Neural progenitor cell (in vitro differentiated cells): Measurements from ENCODE around the gene KRTCAP2. TPM values are rescaled to one million over a fixed set of nuclear protein-coding genes. Genes with fewer than 3 reads are reported as not detected.
A peak's percentile ranks its signal among the peaks of the same experiment; 100 is the strongest.

ENCODE experiments used
- DNase-seq: peaks from one replicate; pipeline ENCODE4 v3.0.0-alpha.2; 2016; ENCODE audit warnings: low spot score
- H2AFZ ChIP-seq: fragments of 200-600 bp; sonication (generic); replicated peaks from 2 replicates; pipeline ENCODE4 v1.6.1; 2016; ENCODE audit warnings: antibody characterized with exemption
- H3F3A ChIP-seq: fragments of 200-600 bp; sonication (generic); 2 replicates; pipeline ENCODE4 v1.6.1; 2016; ENCODE audit warnings: antibody characterized with exemption, low read depth
- H3K27ac ChIP-seq: fragments of 200-600 bp; sonication (generic); 2 replicates; pipeline ENCODE4 v1.5.1; 2016; ENCODE audit warnings: mild to moderate bottlenecking
- H3K27me3 ChIP-seq: fragments of 200-600 bp; sonication (generic); 2 replicates; pipeline ENCODE4 v1.6.1; 2016; ENCODE audit warnings: mild to moderate bottlenecking, moderate library complexity
- H3K36me3 ChIP-seq: fragments of 200-600 bp; sonication (generic); 2 replicates; pipeline ENCODE4 v1.5.1; 2016
- H3K4me1 ChIP-seq: fragments of 200-600 bp; sonication (generic); 2 replicates; pipeline ENCODE4 v1.6.1; 2016; ENCODE audit warnings: mixed run types
- H3K4me2 ChIP-seq: fragments of 200-600 bp; sonication (generic); 2 replicates; pipeline ENCODE4 v1.6.1; 2016
- H3K4me3 ChIP-seq: fragments of 200-600 bp; sonication (generic); 2 replicates; pipeline ENCODE4 v1.5.1; 2016
- H3K79me2 ChIP-seq: fragments of 200-600 bp; sonication (generic); 2 replicates; pipeline ENCODE4 v1.6.1; 2016; ENCODE audit warnings: low read depth
- H3K9ac ChIP-seq: fragments of 200-600 bp; sonication (generic); 2 replicates; pipeline ENCODE4 v1.6.1; 2016
- H3K9me3 ChIP-seq: fragments of 200-600 bp; sonication (generic); 2 replicates; pipeline ENCODE4 v1.5.1; 2016; ENCODE audit warnings: low read depth
- H4K20me1 ChIP-seq: fragments of 200-600 bp; sonication (generic); 2 replicates; pipeline ENCODE4 v1.6.1; 2016; ENCODE audit warnings: low read depth
- H3K27ac Mint-ChIP-seq: 3 replicates; pipeline ENCODE4 v1.8.0; 2021; ENCODE audit warnings: mixed read lengths
- H3K27me3 Mint-ChIP-seq: 2 replicates; pipeline ENCODE4 v1.8.0; 2022; ENCODE audit warnings: low read depth, mild to moderate bottlenecking, inconsistent platforms, moderate library complexity, mixed read lengths; ENCODE audit not compliant: insufficient read depth
- H3K36me3 Mint-ChIP-seq: 3 replicates; pipeline ENCODE4 v1.8.0; 2021; ENCODE audit warnings: mixed read lengths
- H3K4me1 Mint-ChIP-seq: 3 replicates; pipeline ENCODE4 v1.8.0; 2021; ENCODE audit warnings: mixed read lengths
- H3K4me3 Mint-ChIP-seq: 3 replicates; pipeline ENCODE4 v1.8.0; 2021; ENCODE audit warnings: mild to moderate bottlenecking, moderate library complexity, mixed read lengths
- H3K9me3 Mint-ChIP-seq: 3 replicates; pipeline ENCODE4 v1.8.0; 2020; ENCODE audit warnings: mixed read lengths
- EZH2 ChIP-seq: fragments of 200-600 bp; sonication (generic); IDR thresholded peaks from 2 replicates; pipeline ENCODE4 v1.6.1; 2017; ENCODE audit warnings: antibody characterized with exemption, mild to moderate bottlenecking, moderate library complexity
- EZH2phosphoT487 ChIP-seq: fragments of 200-600 bp; sonication (generic); IDR thresholded peaks from 2 replicates; pipeline ENCODE4 v1.6.1; 2017; ENCODE audit warnings: antibody characterized with exemption
- total RNA-seq: library from RNA; depleted of rRNA; stranded (reverse); fragments of >200 nt; gene quantifications from 2 replicates; pipeline ENCODE4 v1.2.3, GENCODE V29; 2015; ENCODE audit warnings: low replicate concordance
- TF ChIP-seq, protein P1 (sequence below): fragments of 200-600 bp; sonication (generic); IDR thresholded peaks from 2 replicates; pipeline ENCODE4 v1.5.1; 2017; ENCODE audit warnings: antibody characterized with exemption, mild to moderate bottlenecking

The KRTCAP2 gene
- total RNA-seq, 1 donor from 2014 or later: 37.8 TPM

DNA sequence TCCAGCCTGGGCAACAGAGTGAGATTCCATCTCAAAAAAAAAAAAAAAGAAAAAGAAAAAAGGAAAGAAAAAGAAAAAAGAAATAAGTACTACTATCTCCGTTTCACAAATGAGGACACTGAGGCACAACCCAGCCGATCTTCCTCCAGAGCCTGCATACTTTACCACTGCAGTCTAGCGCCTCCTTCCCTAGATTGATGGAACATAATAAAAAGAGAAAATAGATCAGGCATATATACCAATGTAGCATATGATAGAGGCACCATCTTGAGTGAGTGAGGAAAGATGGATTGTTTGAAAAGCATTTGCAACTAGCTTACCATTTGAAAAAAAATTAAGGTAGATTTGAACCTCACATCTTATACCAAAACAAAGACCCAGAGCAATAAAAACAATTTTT is 27.6 kb downstream of the KRTCAP2 start:
- Histone ChIP-seq H3K4me2 (no peak overlapping the region), H3K27me3 (peaks cover 46% of the 10 kb centered on the region), H3K27ac (no peak overlapping the region), H3K9me3 (no peaks in the 10 kb centered on the region), H3K4me1 (no peaks in the 10 kb centered on the region), H2AFZ (no peak overlapping the region), H3K4me3 (no peak overlapping the region), H3K36me3 (no peaks in the 10 kb centered on the region), H4K20me1 (no peaks in the 10 kb centered on the region), H3K9ac (no peak overlapping the region), H3K79me2 (no peaks in the 10 kb centered on the region), H3F3A (no peaks in the 10 kb centered on the region)
- Mint-ChIP-seq H3K27ac (peak overlapping the region; percentile 35), H3K9me3 (no peaks in the 10 kb centered on the region), H3K4me1 (peaks cover 14% of the 10 kb centered on the region), H3K4me3 (no peak overlapping the region), H3K27me3 (peaks cover 7% of the 10 kb centered on the region), H3K36me3 (no peaks in the 10 kb centered on the region)
- TF ChIP-seq EZH2phosphoT487: no peak
- TF ChIP-seq, protein P1, sequence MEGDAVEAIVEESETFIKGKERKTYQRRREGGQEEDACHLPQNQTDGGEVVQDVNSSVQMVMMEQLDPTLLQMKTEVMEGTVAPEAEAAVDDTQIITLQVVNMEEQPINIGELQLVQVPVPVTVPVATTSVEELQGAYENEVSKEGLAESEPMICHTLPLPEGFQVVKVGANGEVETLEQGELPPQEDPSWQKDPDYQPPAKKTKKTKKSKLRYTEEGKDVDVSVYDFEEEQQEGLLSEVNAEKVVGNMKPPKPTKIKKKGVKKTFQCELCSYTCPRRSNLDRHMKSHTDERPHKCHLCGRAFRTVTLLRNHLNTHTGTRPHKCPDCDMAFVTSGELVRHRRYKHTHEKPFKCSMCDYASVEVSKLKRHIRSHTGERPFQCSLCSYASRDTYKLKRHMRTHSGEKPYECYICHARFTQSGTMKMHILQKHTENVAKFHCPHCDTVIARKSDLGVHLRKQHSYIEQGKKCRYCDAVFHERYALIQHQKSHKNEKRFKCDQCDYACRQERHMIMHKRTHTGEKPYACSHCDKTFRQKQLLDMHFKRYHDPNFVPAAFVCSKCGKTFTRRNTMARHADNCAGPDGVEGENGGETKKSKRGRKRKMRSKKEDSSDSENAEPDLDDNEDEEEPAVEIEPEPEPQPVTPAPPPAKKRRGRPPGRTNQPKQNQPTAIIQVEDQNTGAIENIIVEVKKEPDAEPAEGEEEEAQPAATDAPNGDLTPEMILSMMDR: peak; percentile 10
- no peak for DNase-seq

DNA sequence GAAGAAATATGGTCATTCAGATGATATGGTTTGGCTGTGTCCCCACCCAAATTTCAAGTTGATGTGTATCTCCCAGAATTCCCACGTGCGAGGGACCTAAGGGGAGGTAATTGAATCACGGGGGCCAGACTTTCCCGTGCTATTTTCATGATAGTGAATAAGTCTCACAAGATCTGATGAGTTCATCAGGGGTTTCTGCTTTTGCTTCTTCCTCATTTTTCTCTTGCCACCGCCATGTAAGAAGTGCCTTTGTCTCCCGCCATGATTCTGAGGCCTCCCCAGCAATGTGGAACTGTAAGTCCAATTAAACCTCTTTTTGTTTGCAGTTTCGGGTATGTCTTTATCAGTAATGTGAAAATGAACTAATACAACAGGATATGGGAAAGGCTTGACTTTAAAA is 31.4 kb downstream of the KRTCAP2 start:
- no peak overlapping the region for H3K27ac Mint-ChIP-seq
- H3K27me3 Mint-ChIP-seq: peaks cover 7% of the 10 kb centered on the region
- no peak overlapping the region for H3K4me3 ChIP-seq
- H3K36me3 Mint-ChIP-seq: peaks cover 11% of the 10 kb centered on the region
- no peaks in the 10 kb centered on the region for H3K36me3 ChIP-seq
- H3K9me3 ChIP-seq: no peaks in the 10 kb centered on the region
- peak overlapping the region; percentile 22 for H3K4me3 Mint-ChIP-seq
- H3F3A ChIP-seq: peaks cover 17% of the 10 kb centered on the region
- no peak overlapping the region for H2AFZ ChIP-seq
- no peaks in the 10 kb centered on the region for H3K9me3 Mint-ChIP-seq
- peaks cover 43% of the 10 kb centered on the region for H3K27me3 ChIP-seq
- H4K20me1 ChIP-seq: peaks cover 3% of the 10 kb centered on the region
- H3K79me2 ChIP-seq: peaks cover 34% of the 10 kb centered on the region
- H3K4me1 Mint-ChIP-seq: peaks cover 29% of the 10 kb centered on the region
- no peak overlapping the region for H3K27ac ChIP-seq
- no peak overlapping the region for H3K4me2 ChIP-seq
- DNase-seq: no peak
- H3K9ac ChIP-seq: no peak overlapping the region
- TF ChIP-seq EZH2: no peak
- no peak for TF ChIP-seq EZH2phosphoT487
- TF ChIP-seq, protein P1: no peak
- no peaks in the 10 kb centered on the region for H3K4me1 ChIP-seq

DNA sequence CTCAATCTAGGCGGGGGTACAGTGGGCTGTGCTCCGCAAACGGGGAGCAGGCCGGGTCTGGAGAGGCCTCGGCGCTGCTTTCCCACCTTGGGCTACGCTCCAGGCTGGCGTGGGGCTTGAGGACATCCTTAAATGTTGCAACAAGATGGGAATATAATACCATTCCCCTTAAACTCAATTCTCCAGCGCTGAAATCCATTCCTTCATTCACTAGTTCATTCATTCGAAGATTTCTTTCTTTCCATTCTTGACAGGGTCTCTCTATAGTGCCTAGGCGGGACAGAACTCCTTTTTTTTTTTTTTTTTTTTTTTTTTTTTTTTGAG is 32.5 kb downstream of the KRTCAP2 start:
- H3K36me3 Mint-ChIP-seq: peaks cover 11% of the 10 kb centered on the region
- H3K27ac Mint-ChIP-seq: peak overlapping the region; percentile 95
- peaks cover 25% of the 10 kb centered on the region for H3K4me1 Mint-ChIP-seq
- H3K9me3 Mint-ChIP-seq: no peaks in the 10 kb centered on the region
- Histone ChIP-seq H3K79me2 (peaks cover 36% of the 10 kb centered on the region), H2AFZ (peak overlapping the region; percentile 96), H3K27ac (no peak overlapping the region), H3K4me1 (no peaks in the 10 kb centered on the region), H3K9ac (no peak overlapping the region), H3F3A (peaks cover 28% of the 10 kb centered on the region), H3K9me3 (no peaks in the 10 kb centered on the region), H3K27me3 (peaks cover 40% of the 10 kb centered on the region), H3K4me2 (peak overlapping the region; percentile 98), H4K20me1 (peaks cover 3% of the 10 kb centered on the region), H3K36me3 (no peaks in the 10 kb centered on the region), H3K4me3 (peak overlapping the region; percentile 94)
- TF ChIP-seq EZH2 (no peak), EZH2phosphoT487 (no peak)
- TF ChIP-seq, protein P1: no peak
- peaks cover 6% of the 10 kb centered on the region for H3K27me3 Mint-ChIP-seq
- peak overlapping the region; percentile 97 for H3K4me3 Mint-ChIP-seq
- no peak for DNase-seq
